Measurements from ENCODE around the gene SIMC1. TPM values are rescaled to one million over a fixed set of nuclear protein-coding genes. Genes with fewer than 3 reads are reported as not detected.

SIMC1 gene
- total RNA-seq, 1 experiment from 2014 or later, result 19.2 TPM

- peak within 1 kb of the TSS; percentile 39; the same call in 1 of the 2 replicates for H3K27ac ChIP-seq (ENCODE audit: low read length)
- DNase-seq (ENCODE audit: low read depth, low spot score) (no peak), ATAC-seq (peak; percentile 40)
- peak within 1 kb of the TSS; percentile 54 to 62 for H3K4me3 ChIP-seq (ENCODE audit: low read depth in 2 of 2, low read length in 2 of 2)
- peaks cover 6% of the 10 kb centered on the region; the same call in 1 of the 2 replicates for H3K4me1 ChIP-seq (ENCODE audit: control insufficient read depth, insufficient read depth, low read length)
- TF ChIP-seq, protein P1, sequence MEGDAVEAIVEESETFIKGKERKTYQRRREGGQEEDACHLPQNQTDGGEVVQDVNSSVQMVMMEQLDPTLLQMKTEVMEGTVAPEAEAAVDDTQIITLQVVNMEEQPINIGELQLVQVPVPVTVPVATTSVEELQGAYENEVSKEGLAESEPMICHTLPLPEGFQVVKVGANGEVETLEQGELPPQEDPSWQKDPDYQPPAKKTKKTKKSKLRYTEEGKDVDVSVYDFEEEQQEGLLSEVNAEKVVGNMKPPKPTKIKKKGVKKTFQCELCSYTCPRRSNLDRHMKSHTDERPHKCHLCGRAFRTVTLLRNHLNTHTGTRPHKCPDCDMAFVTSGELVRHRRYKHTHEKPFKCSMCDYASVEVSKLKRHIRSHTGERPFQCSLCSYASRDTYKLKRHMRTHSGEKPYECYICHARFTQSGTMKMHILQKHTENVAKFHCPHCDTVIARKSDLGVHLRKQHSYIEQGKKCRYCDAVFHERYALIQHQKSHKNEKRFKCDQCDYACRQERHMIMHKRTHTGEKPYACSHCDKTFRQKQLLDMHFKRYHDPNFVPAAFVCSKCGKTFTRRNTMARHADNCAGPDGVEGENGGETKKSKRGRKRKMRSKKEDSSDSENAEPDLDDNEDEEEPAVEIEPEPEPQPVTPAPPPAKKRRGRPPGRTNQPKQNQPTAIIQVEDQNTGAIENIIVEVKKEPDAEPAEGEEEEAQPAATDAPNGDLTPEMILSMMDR (IDR thresholded peaks at IDR 0.05), result no peak
- TF ChIP-seq TCF7L2 (IDR thresholded peaks at IDR 0.05; ENCODE audit: low read depth, low read length), result no peak
- TF ChIP-seq, protein P2, sequence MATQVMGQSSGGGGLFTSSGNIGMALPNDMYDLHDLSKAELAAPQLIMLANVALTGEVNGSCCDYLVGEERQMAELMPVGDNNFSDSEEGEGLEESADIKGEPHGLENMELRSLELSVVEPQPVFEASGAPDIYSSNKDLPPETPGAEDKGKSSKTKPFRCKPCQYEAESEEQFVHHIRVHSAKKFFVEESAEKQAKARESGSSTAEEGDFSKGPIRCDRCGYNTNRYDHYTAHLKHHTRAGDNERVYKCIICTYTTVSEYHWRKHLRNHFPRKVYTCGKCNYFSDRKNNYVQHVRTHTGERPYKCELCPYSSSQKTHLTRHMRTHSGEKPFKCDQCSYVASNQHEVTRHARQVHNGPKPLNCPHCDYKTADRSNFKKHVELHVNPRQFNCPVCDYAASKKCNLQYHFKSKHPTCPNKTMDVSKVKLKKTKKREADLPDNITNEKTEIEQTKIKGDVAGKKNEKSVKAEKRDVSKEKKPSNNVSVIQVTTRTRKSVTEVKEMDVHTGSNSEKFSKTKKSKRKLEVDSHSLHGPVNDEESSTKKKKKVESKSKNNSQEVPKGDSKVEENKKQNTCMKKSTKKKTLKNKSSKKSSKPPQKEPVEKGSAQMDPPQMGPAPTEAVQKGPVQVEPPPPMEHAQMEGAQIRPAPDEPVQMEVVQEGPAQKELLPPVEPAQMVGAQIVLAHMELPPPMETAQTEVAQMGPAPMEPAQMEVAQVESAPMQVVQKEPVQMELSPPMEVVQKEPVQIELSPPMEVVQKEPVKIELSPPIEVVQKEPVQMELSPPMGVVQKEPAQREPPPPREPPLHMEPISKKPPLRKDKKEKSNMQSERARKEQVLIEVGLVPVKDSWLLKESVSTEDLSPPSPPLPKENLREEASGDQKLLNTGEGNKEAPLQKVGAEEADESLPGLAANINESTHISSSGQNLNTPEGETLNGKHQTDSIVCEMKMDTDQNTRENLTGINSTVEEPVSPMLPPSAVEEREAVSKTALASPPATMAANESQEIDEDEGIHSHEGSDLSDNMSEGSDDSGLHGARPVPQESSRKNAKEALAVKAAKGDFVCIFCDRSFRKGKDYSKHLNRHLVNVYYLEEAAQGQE (IDR thresholded peaks at IDR 0.05; ENCODE audit: insufficient read depth in 1 of 2, low read depth in 2 of 2, low read length in 1 of 2), result no peak
- H3K27me3 ChIP-seq (ENCODE audit: control insufficient read depth, insufficient read depth, low read length), result no peaks in the 10 kb centered on the region
- ChIA-PET POLR2A (no interaction called here), CTCF (no interaction called here)
- no peaks in the 10 kb centered on the region; the same call in 1 of the 2 replicates for H3K36me3 ChIP-seq (ENCODE audit: control insufficient read depth, insufficient read depth, low read length)
- intact Hi-C loops (cut with micrococcal nuclease; ENCODE audit: unreplicated experiment), result no loop called here
- H3K9me3 ChIP-seq (ENCODE audit: control insufficient read depth, insufficient read depth, low read depth, low read length), result no peaks in the 10 kb centered on the region
- in situ Hi-C loops (cut with HindIII; ENCODE audit: low pct_unique_long_range_greater_than_20kb, low sequenced_read_pairs), result no loop called here
- BruUV-seq (replicated peaks), result no TSS peak
These were observed 127.4 kb downstream of the SIMC1 start, which contains the start of gene ARL10 for GRCh38 chr5:176365351-176366231. Gene ARL10 (plus strand): TSS chr5:176365487. CDS start chr5:176365564, 77 bp downstream.

DNA sequence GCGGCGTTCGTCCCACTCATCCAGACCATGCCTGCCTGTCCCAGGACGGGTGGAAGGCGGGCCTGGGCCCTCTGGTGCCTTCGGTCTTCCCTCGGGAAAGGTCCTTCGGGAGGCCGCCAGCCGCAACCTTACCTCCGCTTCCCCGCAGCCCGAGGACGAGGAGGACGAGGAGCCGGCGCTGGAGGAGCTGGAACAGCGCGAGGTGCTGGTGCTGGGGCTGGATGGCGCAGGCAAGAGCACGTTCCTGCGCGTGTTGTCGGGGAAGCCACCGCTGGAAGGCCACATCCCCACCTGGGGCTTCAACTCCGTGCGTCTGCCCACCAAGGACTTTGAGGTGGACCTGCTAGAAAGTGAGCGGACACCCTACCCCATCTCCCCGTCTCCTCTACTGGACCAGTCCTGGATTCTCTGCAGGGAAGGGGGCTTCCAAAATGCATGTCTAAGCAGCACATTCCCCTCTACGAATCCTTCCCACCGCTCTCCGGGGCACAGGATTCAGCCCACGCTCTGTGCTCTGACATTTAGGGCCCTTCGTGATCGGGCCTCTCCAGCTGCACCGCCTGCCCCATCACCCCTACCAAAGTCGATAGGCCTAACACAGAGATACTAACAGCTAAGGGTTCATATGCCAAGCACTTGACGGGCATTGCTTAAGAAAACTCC lies 128.1 kb downstream of the SIMC1 start:
- intact Hi-C loops (cut with micrococcal nuclease; ENCODE audit: unreplicated experiment), result no loop called here
- Histone ChIP-seq H3K4me3 (ENCODE audit: low read depth in 2 of 2, low read length in 2 of 2) (peak overlapping the region in 1 of 2 experiments; percentile 54; a peak in 1 of 4 replicates), H3K27me3 (ENCODE audit: control insufficient read depth, insufficient read depth, low read length) (no peaks in the 10 kb centered on the region), H3K4me1 (ENCODE audit: control insufficient read depth, insufficient read depth, low read length) (peaks cover 6% of the 10 kb centered on the region; the same call in 1 of the 2 replicates), H3K9me3 (ENCODE audit: control insufficient read depth, insufficient read depth, low read depth, low read length) (no peaks in the 10 kb centered on the region), H3K27ac (ENCODE audit: low read length) (no peak overlapping the region), H3K36me3 (ENCODE audit: control insufficient read depth, insufficient read depth, low read length) (no peaks in the 10 kb centered on the region; the same call in 1 of the 2 replicates)
- POLR2A ChIA-PET, result no interaction called here
- in situ Hi-C loops (cut with HindIII; ENCODE audit: low pct_unique_long_range_greater_than_20kb, low sequenced_read_pairs), result no loop called here
- BruUV-seq (replicated peaks), result no TSS peak
- CTCF ChIA-PET, result no interaction called here
- DNase-seq (ENCODE audit: low read depth, low spot score) (no peak), ATAC-seq (no peak)
- TF ChIP-seq, protein P2 (IDR thresholded peaks at IDR 0.05; ENCODE audit: insufficient read depth in 1 of 2, low read depth in 2 of 2, low read length in 1 of 2), result no peak
- TF ChIP-seq TCF7L2 (IDR thresholded peaks at IDR 0.05; ENCODE audit: low read depth, low read length) (no peak), SIN3A (IDR thresholded peaks at IDR 0.05; ENCODE audit: borderline replicate concordance, insufficient read depth, low read depth, low read length) (no peak), POLR2AphosphoS5 (IDR thresholded peaks at IDR 0.05; ENCODE audit: low read depth, low read length) (no peak)
- TF ChIP-seq, protein P1 (IDR thresholded peaks at IDR 0.05), result no peak

Measured in Panc1 (cell line).